ENCODE results near the gene HOGA1.

DNA sequence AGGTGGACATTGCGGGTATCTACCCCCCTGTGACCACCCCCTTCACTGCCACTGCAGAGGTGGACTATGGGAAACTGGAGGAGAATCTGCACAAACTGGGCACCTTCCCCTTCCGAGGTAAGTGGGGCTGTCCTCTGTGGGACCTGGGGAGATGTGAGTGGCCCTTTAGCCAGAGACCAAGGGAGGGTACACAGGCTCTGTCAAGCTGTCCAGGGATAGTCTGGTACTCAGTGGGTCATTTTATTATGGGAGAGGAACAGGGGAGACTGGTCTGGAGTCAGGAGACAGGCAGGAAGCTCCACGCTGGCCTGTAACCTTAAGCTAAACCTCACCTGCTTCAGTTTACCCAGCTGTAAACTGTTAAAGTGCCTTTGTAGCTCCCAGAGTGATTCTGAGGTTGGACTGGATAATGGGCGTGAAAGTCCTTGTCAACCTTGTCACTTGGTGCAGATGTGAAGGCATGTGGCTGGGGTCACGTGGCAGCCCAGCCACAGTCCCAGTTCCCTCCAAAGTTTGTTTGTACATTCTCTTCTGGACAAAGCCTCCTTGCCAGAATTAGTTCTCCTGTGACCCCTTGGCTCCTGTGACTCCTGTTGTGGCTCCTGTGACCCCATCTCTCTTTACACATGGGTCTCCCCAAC lies 729 bp downstream of the HOGA1 start:
- TF ChIP-seq POLR2A (IDR thresholded peaks at IDR 0.05): no peak
- TF ChIP-seq, protein P1, sequence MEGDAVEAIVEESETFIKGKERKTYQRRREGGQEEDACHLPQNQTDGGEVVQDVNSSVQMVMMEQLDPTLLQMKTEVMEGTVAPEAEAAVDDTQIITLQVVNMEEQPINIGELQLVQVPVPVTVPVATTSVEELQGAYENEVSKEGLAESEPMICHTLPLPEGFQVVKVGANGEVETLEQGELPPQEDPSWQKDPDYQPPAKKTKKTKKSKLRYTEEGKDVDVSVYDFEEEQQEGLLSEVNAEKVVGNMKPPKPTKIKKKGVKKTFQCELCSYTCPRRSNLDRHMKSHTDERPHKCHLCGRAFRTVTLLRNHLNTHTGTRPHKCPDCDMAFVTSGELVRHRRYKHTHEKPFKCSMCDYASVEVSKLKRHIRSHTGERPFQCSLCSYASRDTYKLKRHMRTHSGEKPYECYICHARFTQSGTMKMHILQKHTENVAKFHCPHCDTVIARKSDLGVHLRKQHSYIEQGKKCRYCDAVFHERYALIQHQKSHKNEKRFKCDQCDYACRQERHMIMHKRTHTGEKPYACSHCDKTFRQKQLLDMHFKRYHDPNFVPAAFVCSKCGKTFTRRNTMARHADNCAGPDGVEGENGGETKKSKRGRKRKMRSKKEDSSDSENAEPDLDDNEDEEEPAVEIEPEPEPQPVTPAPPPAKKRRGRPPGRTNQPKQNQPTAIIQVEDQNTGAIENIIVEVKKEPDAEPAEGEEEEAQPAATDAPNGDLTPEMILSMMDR (IDR thresholded peaks at IDR 0.05): no peak
